ENCODE measurements around the gene LYPD4. TPM values are rescaled to one million over a fixed set of nuclear protein-coding genes. Genes with fewer than 3 reads are reported as not detected.

LYPD4 gene
- total and polyA plus RNA-seq, 2 donors (not counting 1 experiment from before 2014, with no cell fraction given), result not detected

GRCh38 chr19:41863209-41863931 lies 18.9 kb upstream of the LYPD4 start:
- Histone ChIP-seq H3K27ac (ENCODE audit: low read length in 2 of 2) (peak overlapping the region in 1 of 2 donors; percentile 94), H3K9ac (ENCODE audit: low read length) (no peak overlapping the region), H3K4me1 (ENCODE audit: control insufficient read depth in 2 of 2, insufficient read depth in 2 of 2, low read length in 2 of 2) (peaks cover 46 to 74% of the 10 kb centered on the region in 2 donors), H3K9me3 (ENCODE audit: control extremely low read depth in 1 of 3, control insufficient read depth in 2 of 3, insufficient read depth in 1 of 3, low read length in 2 of 3) (no peaks in the 10 kb centered on the region), H3K36me3 (replicated peaks in 1 of 2; ENCODE audit: control extremely low read depth in 1 of 2, control insufficient read depth in 1 of 2, extremely low read depth in 1 of 2, insufficient read depth in 2 of 2, low read length in 1 of 2) (peaks cover 2 to 63% of the 10 kb centered on the region in 2 experiments), H2AFZ (ENCODE audit: insufficient read depth, low read depth, low read length, poor library complexity, severe bottlenecking) (no peak overlapping the region), H3K79me2 (ENCODE audit: control insufficient read depth, insufficient read depth, low read length) (peaks cover 82% of the 10 kb centered on the region), H3K4me3 (ENCODE audit: control extremely low read depth in 1 of 5, extremely low read depth in 1 of 5, insufficient read depth in 1 of 5, low read depth in 2 of 5, low read length in 4 of 5) (no peak overlapping the region), H3K4me2 (replicated peaks; ENCODE audit: low read depth, low read length, poor library complexity, severe bottlenecking) (peak overlapping the region; percentile 94), H4K20me1 (ENCODE audit: control insufficient read depth, insufficient read depth, low read length, poor library complexity, severe bottlenecking) (peaks cover 77% of the 10 kb centered on the region), H3K27me3 (replicated peaks in 1 of 4; ENCODE audit: control extremely low read depth in 1 of 4, control insufficient read depth in 3 of 4, insufficient read depth in 4 of 4, low read length in 3 of 4) (no peaks in the 10 kb centered on the region)
- intact Hi-C loops (cut with micrococcal nuclease), result no loop called here
- Mint-ChIP-seq H3K4me1 (peaks cover 62% of the 10 kb centered on the region), H3K9me3 (ENCODE audit: insufficient read depth) (no peaks in the 10 kb centered on the region), H3K4me3 (peak overlapping the region; percentile 30), H3K27me3 (no peaks in the 10 kb centered on the region), H3K27ac (peak overlapping the region; percentile 76)
- ChIA-PET POLR2A (interaction anchor here (0.5 to 1.4 kb wide), 3 partner anchors 10 to 81 kb away, joined by 3 to 4 read pairs (median 3); no protein-coding TSS in a partner anchor), CTCF (interaction anchor here (0.9 to 17.0 kb wide), 6 partner anchors 10 to 85 kb away, joined by 3 to 331 read pairs (median 4); no protein-coding TSS in a partner anchor)
- ATAC-seq (ENCODE audit: low read depth) (no peak), DNase-seq (no peak)
- TF ChIP-seq CTCF (IDR thresholded peaks at IDR 0.05) (no peak), EZH2 (IDR thresholded peaks at IDR 0.05; ENCODE audit: borderline replicate concordance, insufficient read depth, low read depth, low read length, poor library complexity, severe bottlenecking) (no peak)
- 75% methylated on average over 8 of the region's 11 CpGs for WGBS (ENCODE audit: insufficient coverage)

GRCh38 chr19:41862445-41862986 lies 18.0 kb upstream of the LYPD4 start:
- H3K27ac ChIP-seq (ENCODE audit: low read length in 2 of 2), result peak overlapping the region in 1 of 2 donors; percentile 94
- H3K27me3 Mint-ChIP-seq, result no peaks in the 10 kb centered on the region
- H3K4me1 Mint-ChIP-seq, result peaks cover 55% of the 10 kb centered on the region
- no peak for TF ChIP-seq CTCF (IDR thresholded peaks at IDR 0.05)
- TF ChIP-seq EZH2 (IDR thresholded peaks at IDR 0.05; ENCODE audit: borderline replicate concordance, insufficient read depth, low read depth, low read length, poor library complexity, severe bottlenecking), result no peak
- H4K20me1 ChIP-seq (ENCODE audit: control insufficient read depth, insufficient read depth, low read length, poor library complexity, severe bottlenecking), result peaks cover 68% of the 10 kb centered on the region
- ATAC-seq (ENCODE audit: low read depth) (no peak), DNase-seq (no peak)
- H3K9me3 ChIP-seq (ENCODE audit: control extremely low read depth in 1 of 3, control insufficient read depth in 2 of 3, insufficient read depth in 1 of 3, low read length in 2 of 3), result no peaks in the 10 kb centered on the region
- peaks cover 42 to 65% of the 10 kb centered on the region in 2 donors for H3K4me1 ChIP-seq (ENCODE audit: control insufficient read depth in 2 of 2, insufficient read depth in 2 of 2, low read length in 2 of 2)
- H3K4me2 ChIP-seq (replicated peaks; ENCODE audit: low read depth, low read length, poor library complexity, severe bottlenecking), result peak overlapping the region; percentile 94
- H3K27ac Mint-ChIP-seq, result peak overlapping the region; percentile 50
- CTCF ChIA-PET, result interaction anchor here (0.7 to 17.0 kb wide), 8 partner anchors 11 to 86 kb away, joined by 3 to 331 read pairs (median 4); no protein-coding TSS in a partner anchor
- POLR2A ChIA-PET, result interaction anchor here (1.1 to 1.4 kb wide), 2 partner anchors 11 to 82 kb away, joined by 3 to 4 read pairs; no protein-coding TSS in a partner anchor
- H2AFZ ChIP-seq (ENCODE audit: insufficient read depth, low read depth, low read length, poor library complexity, severe bottlenecking), result no peak overlapping the region
- H3K9ac ChIP-seq (ENCODE audit: low read length), result no peak overlapping the region
- no peak overlapping the region for H3K4me3 ChIP-seq (ENCODE audit: control extremely low read depth in 1 of 5, extremely low read depth in 1 of 5, insufficient read depth in 1 of 5, low read depth in 2 of 5, low read length in 4 of 5)
- no peaks in the 10 kb centered on the region for H3K27me3 ChIP-seq (replicated peaks in 1 of 4; ENCODE audit: control extremely low read depth in 1 of 4, control insufficient read depth in 3 of 4, insufficient read depth in 4 of 4, low read length in 3 of 4)
- no CpG with 5 or more reads among the region's 2 CpGs for WGBS (ENCODE audit: insufficient coverage)
- peak overlapping the region; percentile 24 for H3K4me3 Mint-ChIP-seq
- H3K79me2 ChIP-seq (ENCODE audit: control insufficient read depth, insufficient read depth, low read length), result peaks cover 73% of the 10 kb centered on the region
- H3K36me3 ChIP-seq (replicated peaks in 1 of 2; ENCODE audit: control extremely low read depth in 1 of 2, control insufficient read depth in 1 of 2, extremely low read depth in 1 of 2, insufficient read depth in 2 of 2, low read length in 1 of 2), result peaks cover 2 to 55% of the 10 kb centered on the region in 2 experiments
- intact Hi-C loops (cut with micrococcal nuclease), result no loop called here
- no peaks in the 10 kb centered on the region for H3K9me3 Mint-ChIP-seq (ENCODE audit: insufficient read depth)
